ENCODE data around the gene GABRG3. TPM values are rescaled to one million over a fixed set of nuclear protein-coding genes. Genes with fewer than 3 reads are reported as not detected.

The GABRG3 gene
- polyA plus RNA-seq, 2 of the 4 experiments (the other 2 are of a cell fraction): 0.08 to 0.18 TPM

DNA sequence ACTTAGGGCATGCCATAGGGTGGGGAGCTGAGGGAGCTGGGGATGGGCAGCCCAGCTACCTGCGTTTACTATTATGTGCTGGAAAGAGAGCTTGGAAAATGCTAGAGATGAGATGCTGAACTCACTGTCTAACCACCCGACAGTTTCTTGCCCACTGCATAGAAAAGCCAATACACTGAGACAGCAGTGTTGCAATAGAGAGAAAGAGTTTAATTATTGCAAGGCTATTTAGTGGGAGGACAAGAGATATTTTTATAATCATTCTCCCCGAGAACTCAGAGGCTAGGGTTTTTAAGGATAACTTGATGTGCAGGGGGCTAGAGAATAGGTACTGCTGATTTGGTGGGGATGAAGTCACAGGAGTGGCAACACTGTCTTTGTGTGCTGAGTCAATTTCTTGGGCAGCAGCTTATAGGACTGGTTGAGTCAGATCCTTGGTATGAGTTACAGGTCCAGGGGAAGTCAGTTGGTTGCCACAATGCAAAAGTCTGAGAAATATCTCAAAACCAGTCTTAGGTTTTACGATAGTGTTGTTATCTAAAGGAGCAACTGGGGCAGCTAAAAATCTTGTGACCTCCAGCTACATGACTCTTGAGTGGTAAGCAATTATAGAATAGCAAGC lies 205.9 kb downstream of the GABRG3 start:
- H3K4me2 ChIP-seq: no peak overlapping the region
- H3K9me3 ChIP-seq: peaks cover 15% of the 10 kb centered on the region
- H3K27ac ChIP-seq: no peak overlapping the region
- DNase-seq (ENCODE audit: low read depth in 1 of 2, low spot score in 1 of 2) (no peak), ATAC-seq (no peak), FAIRE-seq (no peak)
- WGBS (ENCODE audit: missing lambda C conversion rate): 6% methylated on average over 4 of the region's 4 CpGs
- POLR2A ChIA-PET: no interaction called here
- TF ChIP-seq, protein P1, sequence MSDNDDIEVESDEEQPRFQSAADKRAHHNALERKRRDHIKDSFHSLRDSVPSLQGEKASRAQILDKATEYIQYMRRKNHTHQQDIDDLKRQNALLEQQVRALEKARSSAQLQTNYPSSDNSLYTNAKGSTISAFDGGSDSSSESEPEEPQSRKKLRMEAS (IDR thresholded peaks at IDR 0.05): no peak
- TF ChIP-seq RAD21 (conservative IDR thresholded peaks at IDR 0.05 in 1 of 2, IDR thresholded peaks at IDR 0.05 in 1 of 2): no peak
- TF ChIP-seq HDAC2 (IDR thresholded peaks at IDR 0.05): no peak
- TF ChIP-seq MAZ (IDR thresholded peaks at IDR 0.05; ENCODE audit: borderline replicate concordance, low read depth, low read length): no peak
- no peak; the same call in 1 of the 2 replicates for TF ChIP-seq KDM5A (IDR thresholded peaks at IDR 0.05)
- TF ChIP-seq, protein P2, sequence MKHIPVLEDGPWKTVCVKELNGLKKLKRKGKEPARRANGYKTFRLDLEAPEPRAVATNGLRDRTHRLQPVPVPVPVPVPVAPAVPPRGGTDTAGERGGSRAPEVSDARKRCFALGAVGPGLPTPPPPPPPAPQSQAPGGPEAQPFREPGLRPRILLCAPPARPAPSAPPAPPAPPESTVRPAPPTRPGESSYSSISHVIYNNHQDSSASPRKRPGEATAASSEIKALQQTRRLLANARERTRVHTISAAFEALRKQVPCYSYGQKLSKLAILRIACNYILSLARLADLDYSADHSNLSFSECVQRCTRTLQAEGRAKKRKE (CRISPR knock-in tag; IDR thresholded peaks at IDR 0.05; ENCODE audit: low read depth): no peak
- no peak for TF ChIP-seq HOXA7 (CRISPR knock-in tag; IDR thresholded peaks at IDR 0.05)
- TF ChIP-seq EHF (CRISPR knock-in tag; IDR thresholded peaks at IDR 0.05): no peak
- TF ChIP-seq CHD4 (IDR thresholded peaks at IDR 0.05; ENCODE audit: borderline replicate concordance): no peak
- no peak for TF ChIP-seq CBX8 (IDR thresholded peaks at IDR 0.05)
- CTCF ChIA-PET: interaction anchor here (1.8 kb wide), 1 partner anchor 10 kb away, joined by 5 read pairs; no protein-coding TSS in a partner anchor
- no peaks in the 10 kb centered on the region for H3K4me1 ChIP-seq
- no peak overlapping the region for H3K4me3 ChIP-seq

DNA sequence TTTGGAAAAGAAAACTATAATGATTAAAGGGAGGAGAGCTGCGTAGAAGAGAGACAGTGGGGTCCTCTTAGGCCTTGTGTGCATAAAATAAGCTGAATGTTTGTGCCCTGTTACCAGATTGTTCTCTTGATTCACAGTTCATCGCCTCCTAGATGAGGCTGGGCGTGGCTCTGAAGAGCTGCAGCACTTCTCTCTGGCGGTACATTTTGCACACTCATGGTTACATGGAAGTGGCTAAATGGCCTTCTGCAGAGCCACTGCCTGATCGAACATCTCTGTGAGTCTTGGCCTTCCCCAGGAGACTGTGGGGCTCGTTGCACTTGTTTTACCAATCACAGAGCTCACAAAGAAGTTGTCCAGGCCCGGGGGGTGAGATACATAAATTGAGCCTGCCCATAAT lies 208.8 kb downstream of the GABRG3 start:
- FAIRE-seq: no peak
- H3K9me3 ChIP-seq: peaks cover 24% of the 10 kb centered on the region
- no peak for TF ChIP-seq FOSL2 (IDR thresholded peaks at IDR 0.05)
- TF ChIP-seq FOSL2 (CRISPR knock-in tag; IDR thresholded peaks at IDR 0.05): no peak
- TF ChIP-seq, protein P3, sequence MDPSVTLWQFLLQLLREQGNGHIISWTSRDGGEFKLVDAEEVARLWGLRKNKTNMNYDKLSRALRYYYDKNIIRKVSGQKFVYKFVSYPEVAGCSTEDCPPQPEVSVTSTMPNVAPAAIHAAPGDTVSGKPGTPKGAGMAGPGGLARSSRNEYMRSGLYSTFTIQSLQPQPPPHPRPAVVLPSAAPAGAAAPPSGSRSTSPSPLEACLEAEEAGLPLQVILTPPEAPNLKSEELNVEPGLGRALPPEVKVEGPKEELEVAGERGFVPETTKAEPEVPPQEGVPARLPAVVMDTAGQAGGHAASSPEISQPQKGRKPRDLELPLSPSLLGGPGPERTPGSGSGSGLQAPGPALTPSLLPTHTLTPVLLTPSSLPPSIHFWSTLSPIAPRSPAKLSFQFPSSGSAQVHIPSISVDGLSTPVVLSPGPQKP (IDR thresholded peaks at IDR 0.05; ENCODE audit: low read depth, low read length): no peak
- TF ChIP-seq, protein P4, sequence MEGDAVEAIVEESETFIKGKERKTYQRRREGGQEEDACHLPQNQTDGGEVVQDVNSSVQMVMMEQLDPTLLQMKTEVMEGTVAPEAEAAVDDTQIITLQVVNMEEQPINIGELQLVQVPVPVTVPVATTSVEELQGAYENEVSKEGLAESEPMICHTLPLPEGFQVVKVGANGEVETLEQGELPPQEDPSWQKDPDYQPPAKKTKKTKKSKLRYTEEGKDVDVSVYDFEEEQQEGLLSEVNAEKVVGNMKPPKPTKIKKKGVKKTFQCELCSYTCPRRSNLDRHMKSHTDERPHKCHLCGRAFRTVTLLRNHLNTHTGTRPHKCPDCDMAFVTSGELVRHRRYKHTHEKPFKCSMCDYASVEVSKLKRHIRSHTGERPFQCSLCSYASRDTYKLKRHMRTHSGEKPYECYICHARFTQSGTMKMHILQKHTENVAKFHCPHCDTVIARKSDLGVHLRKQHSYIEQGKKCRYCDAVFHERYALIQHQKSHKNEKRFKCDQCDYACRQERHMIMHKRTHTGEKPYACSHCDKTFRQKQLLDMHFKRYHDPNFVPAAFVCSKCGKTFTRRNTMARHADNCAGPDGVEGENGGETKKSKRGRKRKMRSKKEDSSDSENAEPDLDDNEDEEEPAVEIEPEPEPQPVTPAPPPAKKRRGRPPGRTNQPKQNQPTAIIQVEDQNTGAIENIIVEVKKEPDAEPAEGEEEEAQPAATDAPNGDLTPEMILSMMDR (IDR thresholded peaks at IDR 0.05): no peak
- no peak for TF ChIP-seq RFX5 (IDR thresholded peaks at IDR 0.05)
- TF ChIP-seq, protein P5, sequence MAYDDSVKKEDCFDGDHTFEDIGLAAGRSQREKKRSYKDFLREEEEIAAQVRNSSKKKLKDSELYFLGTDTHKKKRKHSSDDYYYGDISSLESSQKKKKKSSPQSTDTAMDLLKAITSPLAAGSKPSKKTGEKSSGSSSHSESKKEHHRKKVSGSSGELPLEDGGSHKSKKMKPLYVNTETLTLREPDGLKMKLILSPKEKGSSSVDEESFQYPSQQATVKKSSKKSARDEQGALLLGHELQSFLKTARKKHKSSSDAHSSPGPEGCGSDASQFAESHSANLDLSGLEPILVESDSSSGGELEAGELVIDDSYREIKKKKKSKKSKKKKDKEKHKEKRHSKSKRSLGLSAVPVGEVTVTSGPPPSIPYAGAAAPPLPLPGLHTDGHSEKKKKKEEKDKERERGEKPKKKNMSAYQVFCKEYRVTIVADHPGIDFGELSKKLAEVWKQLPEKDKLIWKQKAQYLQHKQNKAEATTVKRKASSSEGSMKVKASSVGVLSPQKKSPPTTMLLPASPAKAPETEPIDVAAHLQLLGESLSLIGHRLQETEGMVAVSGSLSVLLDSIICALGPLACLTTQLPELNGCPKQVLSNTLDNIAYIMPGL (CRISPR knock-in tag; IDR thresholded peaks at IDR 0.05; ENCODE audit: borderline replicate concordance): no peak
- no peak for TF ChIP-seq FOXS1 (CRISPR knock-in tag; IDR thresholded peaks at IDR 0.05)
- CTCF ChIA-PET: no interaction called here
- WGBS (ENCODE audit: missing lambda C conversion rate): 14% methylated on average over 7 of the region's 7 CpGs
- POLR2A ChIA-PET: no interaction called here
- ATAC-seq: no peak
- no peak overlapping the region for H3K4me3 ChIP-seq
- no peak overlapping the region for H3K4me2 ChIP-seq
- no peak for DNase-seq (ENCODE audit: low read depth in 1 of 2, low spot score in 1 of 2)
- no peak overlapping the region for H3K27ac ChIP-seq
- H3K4me1 ChIP-seq: no peaks in the 10 kb centered on the region
